Gastroesophageal sphincter (tissue), 3 donors: ENCODE data around the gene TNNI3K.

Experiments used
- POLR2A ChIP-seq, 2 donors: fragments of 450-650 bp; IDR thresholded peaks; one replicate each; pipeline ENCODE4 v1.6.1; 2017; ENCODE audit warnings: antibody characterized with exemption in 2 of 2, mild to moderate bottlenecking in 2 of 2, moderate library complexity in 1 of 2
- POLR2AphosphoS5 ChIP-seq: sonication (generic); formaldehyde crosslinking; IDR thresholded peaks from one replicate; pipeline ENCODE4 v1.6.1; 2017; ENCODE audit warnings: antibody characterized with exemption
- TF ChIP-seq, protein P1 (sequence below), 4 experiments: fragments of 200-600 bp in 2 of 4; fragments of 450-650 bp in 2 of 4; sonication (generic) in 1 of 4; IDR thresholded peaks; one replicate each; pipeline ENCODE4 v1.5.1; 2017 to 2019; ENCODE audit warnings: antibody characterized with exemption in 4 of 4, mild to moderate bottlenecking in 2 of 4, moderate library complexity in 2 of 4

DNA sequence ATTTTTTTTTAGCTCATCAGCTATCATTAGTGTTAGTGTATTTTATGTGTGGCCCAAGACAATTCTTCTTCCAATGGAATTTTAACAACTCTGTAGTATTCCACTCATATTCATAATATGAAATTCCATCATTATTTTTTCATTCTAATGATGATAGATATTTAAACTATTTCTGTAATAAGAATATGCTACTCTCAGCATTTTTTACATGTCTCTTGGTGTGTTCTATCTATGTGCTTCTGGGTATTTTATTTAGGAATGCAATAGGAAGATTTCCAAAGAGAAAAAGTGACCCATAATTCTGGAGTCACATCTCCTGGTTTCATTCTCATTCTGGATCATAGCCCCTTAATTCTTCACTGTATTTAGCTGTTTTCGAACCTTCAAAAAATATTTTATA, 167.7 kb downstream of the TNNI3K start:
- TF ChIP-seq, protein P1, sequence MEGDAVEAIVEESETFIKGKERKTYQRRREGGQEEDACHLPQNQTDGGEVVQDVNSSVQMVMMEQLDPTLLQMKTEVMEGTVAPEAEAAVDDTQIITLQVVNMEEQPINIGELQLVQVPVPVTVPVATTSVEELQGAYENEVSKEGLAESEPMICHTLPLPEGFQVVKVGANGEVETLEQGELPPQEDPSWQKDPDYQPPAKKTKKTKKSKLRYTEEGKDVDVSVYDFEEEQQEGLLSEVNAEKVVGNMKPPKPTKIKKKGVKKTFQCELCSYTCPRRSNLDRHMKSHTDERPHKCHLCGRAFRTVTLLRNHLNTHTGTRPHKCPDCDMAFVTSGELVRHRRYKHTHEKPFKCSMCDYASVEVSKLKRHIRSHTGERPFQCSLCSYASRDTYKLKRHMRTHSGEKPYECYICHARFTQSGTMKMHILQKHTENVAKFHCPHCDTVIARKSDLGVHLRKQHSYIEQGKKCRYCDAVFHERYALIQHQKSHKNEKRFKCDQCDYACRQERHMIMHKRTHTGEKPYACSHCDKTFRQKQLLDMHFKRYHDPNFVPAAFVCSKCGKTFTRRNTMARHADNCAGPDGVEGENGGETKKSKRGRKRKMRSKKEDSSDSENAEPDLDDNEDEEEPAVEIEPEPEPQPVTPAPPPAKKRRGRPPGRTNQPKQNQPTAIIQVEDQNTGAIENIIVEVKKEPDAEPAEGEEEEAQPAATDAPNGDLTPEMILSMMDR (IDR thresholded peaks at IDR 0.05): no peak
- no peak for TF ChIP-seq POLR2AphosphoS5
- TF ChIP-seq POLR2A (IDR thresholded peaks at IDR 0.05): no peak
